H1 (cell line): ENCODE results near the gene OSBPL6. TPM values are rescaled to one million over a fixed set of nuclear protein-coding genes. Genes with fewer than 3 reads are reported as not detected.

Experiments
- CTCF ChIA-PET: fragments of 300-600 bp; sonication (Branson Sonifier 250); formaldehyde crosslinking; loops from one replicate; lab custom pipeline; 2021; ENCODE audit not compliant: partially characterized antibody; lab: Charles Lee
- POLR2A ChIA-PET: fragments of 300-600 bp; sonication (Branson Sonifier 250); formaldehyde crosslinking; loops from one replicate; lab custom pipeline; 2021; ENCODE audit warnings: inconsistent platforms; ENCODE audit not compliant: partially characterized antibody; lab: Charles Lee
- DNase-seq, 2 experiments: peaks; one replicate each; pipeline versions ENCODE4 v3.0.0 to v3.0.0-alpha.2; 2010 to 2022; ENCODE audit warnings: low spot score in 2 of 2, low read depth in 1 of 2, mixed read lengths in 1 of 2
- FAIRE-seq: peaks from 2 replicates; lab custom pipeline; 2011; peaks lifted over from hg19 to GRCh38; lab: Jason Lieb, UNC
- H2AFZ ChIP-seq: 2 replicates; pipeline ENCODE4 v1.8.1; 2012; ENCODE audit warnings: low read length, inconsistent platforms
- H2AK5ac ChIP-seq: 2 replicates; pipeline ENCODE4 v1.6.1; 2013; ENCODE audit warnings: low read depth, low read length
- H2BK120ac ChIP-seq: replicated peaks from 2 replicates; pipeline ENCODE3; 2013; ENCODE audit warnings: low read depth, low read length, inconsistent platforms
- H2BK12ac ChIP-seq: 2 replicates; pipeline ENCODE4 v1.6.1; 2013; ENCODE audit warnings: low read depth, low read length
- H2BK15ac ChIP-seq: 2 replicates; pipeline ENCODE4 v1.6.1; 2013; ENCODE audit warnings: low read length
- H2BK20ac ChIP-seq: 2 replicates; pipeline ENCODE4 v1.6.1; 2013; ENCODE audit warnings: low read length
- H2BK5ac ChIP-seq: 2 replicates; pipeline ENCODE4 v1.6.1; 2013; ENCODE audit warnings: low read depth, low read length
- H3K14ac ChIP-seq: 2 replicates; pipeline ENCODE4 v1.6.1; 2013; ENCODE audit warnings: inconsistent platforms; ENCODE audit not compliant: insufficient read length
- H3K18ac ChIP-seq: 2 replicates; pipeline ENCODE4 v1.6.1; 2013; ENCODE audit warnings: low read length; ENCODE audit errors: extremely low read depth
- H3K23ac ChIP-seq: 2 replicates; pipeline ENCODE4 v1.6.1; 2013; ENCODE audit warnings: inconsistent platforms; ENCODE audit not compliant: insufficient read length
- H3K23me2 ChIP-seq: 2 replicates; pipeline ENCODE4 v1.6.1; 2013; ENCODE audit warnings: low read depth, low read length
- H3K27ac ChIP-seq: 2 replicates; pipeline ENCODE4 v1.6.1; 2011; ENCODE audit warnings: low read depth, low read length, inconsistent platforms
- H3K27me3 ChIP-seq, 4 experiments: replicated peaks in 1 of 4; 1 replicate in 1 of 4; 2 replicates in 3 of 4; pipeline versions ENCODE4 v1.6.1 to v1.8.1; 2011 to 2013; ENCODE audit warnings: low read length in 3 of 4, mild to moderate bottlenecking in 3 of 4, inconsistent platforms in 2 of 4, mixed read lengths in 2 of 4, moderate library complexity in 1 of 4; ENCODE audit not compliant: control insufficient read depth in 3 of 4, insufficient read depth in 3 of 4; ENCODE audit errors: extremely low read depth in 1 of 4
- H3K36me3 ChIP-seq, 4 experiments: 2 replicates each; pipeline versions ENCODE4 v1.6.1 to v1.8.1; 2011 to 2013; ENCODE audit warnings: mild to moderate bottlenecking in 4 of 4, low read length in 3 of 4, moderate library complexity in 2 of 4, control low read depth in 1 of 4, inconsistent platforms in 1 of 4; ENCODE audit not compliant: insufficient read depth in 4 of 4, control insufficient read depth in 2 of 4
- H3K4ac ChIP-seq: replicated peaks from 2 replicates; pipeline ENCODE3; 2013; ENCODE audit warnings: low read length, low read depth, mixed read lengths, inconsistent platforms; ENCODE audit not compliant: insufficient read length
- H3K4me1 ChIP-seq, 4 experiments: replicated peaks in 1 of 4; 1 replicate in 1 of 4; 2 replicates in 3 of 4; pipeline versions ENCODE4 v1.6.1 to v1.8.1; 2011 to 2013; ENCODE audit warnings: low read length in 3 of 4, inconsistent platforms in 2 of 4, mixed read lengths in 1 of 4; ENCODE audit not compliant: insufficient read depth in 4 of 4, control insufficient read depth in 3 of 4
- H3K4me2 ChIP-seq, 2 experiments: 2 replicates each; pipeline versions ENCODE4 v1.6.1 to v1.8.1; 2011 to 2013; ENCODE audit warnings: low read depth in 2 of 2, low read length in 2 of 2, control low read depth in 1 of 2, inconsistent platforms in 1 of 2, mild to moderate bottlenecking in 1 of 2; ENCODE audit not compliant: insufficient read depth in 1 of 2
- H3K4me3 ChIP-seq, 4 experiments: fragments of 200-600, 300-600 bp in 1 of 4; sonication (generic), shearing (Covaris generic), sonication (Bioruptor Twin) in 1 of 4; 2 replicates each; pipeline versions ENCODE4 v1.5.1 to v1.8.1; 2011 to 2016; ENCODE audit warnings: low read length in 4 of 4, low read depth in 3 of 4, control low read depth in 2 of 4, inconsistent platforms in 2 of 4, mild to moderate bottlenecking in 2 of 4, mixed read lengths in 1 of 4, moderate library complexity in 1 of 4; ENCODE audit not compliant: insufficient read depth in 2 of 4; ENCODE audit errors: extremely low read depth in 1 of 4
- H3K56ac ChIP-seq: replicated peaks from 2 replicates; pipeline ENCODE3; 2013; ENCODE audit warnings: low read depth, mild to moderate bottlenecking, mixed read lengths, low read length, inconsistent platforms; ENCODE audit not compliant: insufficient read length
- H3K79me1 ChIP-seq: 2 replicates; pipeline ENCODE4 v1.6.1; 2013; ENCODE audit warnings: low read depth, low read length, control low read depth
- H3K79me2 ChIP-seq, 2 experiments: 2 replicates each; pipeline versions ENCODE4 v1.6.1 to v1.8.1; 2012 to 2013; ENCODE audit warnings: low read length in 2 of 2, mild to moderate bottlenecking in 2 of 2, inconsistent platforms in 1 of 2; ENCODE audit not compliant: insufficient read depth in 2 of 2, control insufficient read depth in 1 of 2
- H3K9ac ChIP-seq, 4 experiments: replicated peaks in 1 of 4; 1 replicate in 1 of 4; 2 replicates in 3 of 4; pipeline versions ENCODE4 v1.6.1 to v1.8.1; 2011 to 2013; ENCODE audit warnings: low read depth in 3 of 4, low read length in 3 of 4, control low read depth in 2 of 4, mild to moderate bottlenecking in 2 of 4, moderate library complexity in 2 of 4, inconsistent platforms in 1 of 4; ENCODE audit errors: extremely low read depth in 1 of 4
- H3K9me3 ChIP-seq, 2 experiments: 2 replicates each; pipeline versions ENCODE4 v1.6.1 to v1.8.1; 2012 to 2013; ENCODE audit warnings: mild to moderate bottlenecking in 2 of 2, moderate library complexity in 2 of 2, control low read depth in 1 of 2, inconsistent platforms in 1 of 2, low read depth in 1 of 2, low read length in 1 of 2, mixed read lengths in 1 of 2; ENCODE audit not compliant: insufficient read depth in 2 of 2
- H4K20me1 ChIP-seq, 2 experiments: replicated peaks in 1 of 2; 2 replicates each; pipeline versions ENCODE3 to v1.8.1; 2011 to 2013; ENCODE audit warnings: inconsistent platforms in 2 of 2, low read length in 2 of 2, mild to moderate bottlenecking in 1 of 2; ENCODE audit not compliant: insufficient read depth in 2 of 2, control insufficient read depth in 1 of 2
- H4K5ac ChIP-seq: 2 replicates; pipeline ENCODE4 v1.6.1; 2013; ENCODE audit warnings: low read length, low read depth, mixed read lengths, inconsistent platforms; ENCODE audit not compliant: insufficient read length
- H4K8ac ChIP-seq: 2 replicates; pipeline ENCODE4 v1.8.0; 2013; ENCODE audit warnings: mild to moderate bottlenecking, moderate library complexity, low read length, inconsistent platforms; ENCODE audit not compliant: insufficient read depth; ENCODE audit errors: extremely low read depth
- H4K91ac ChIP-seq: replicated peaks from 2 replicates; pipeline ENCODE3; 2013; ENCODE audit warnings: low read length, mixed read lengths, inconsistent platforms; ENCODE audit not compliant: insufficient read length
- FOSL1 ChIP-seq: IDR thresholded peaks from 2 replicates; pipeline ENCODE4 v1.6.1; 2011; ENCODE audit warnings: mild to moderate bottlenecking, low read depth, low read length, moderate library complexity; ENCODE audit not compliant: insufficient read depth
- MAFK ChIP-seq: IDR thresholded peaks from 2 replicates; pipeline ENCODE4 v1.6.1; 2012; ENCODE audit warnings: low read depth, mild to moderate bottlenecking, improper control_type of control experiment, low read length
- NANOG ChIP-seq: IDR thresholded peaks from 2 replicates; pipeline ENCODE4 v1.6.1; 2011; ENCODE audit warnings: low read length, low read depth, mild to moderate bottlenecking, inconsistent platforms; ENCODE audit not compliant: insufficient read depth, poor library complexity, severe bottlenecking
- PHF8 ChIP-seq: fragments of 200-600 bp; sonication (generic); conservative IDR thresholded peaks from 2 replicates; pipeline ENCODE4 v1.7.1; 2012; ENCODE audit warnings: low read depth, mild to moderate bottlenecking, inconsistent platforms, low read length, moderate library complexity
- SIRT6 ChIP-seq: IDR thresholded peaks from one replicate; pipeline ENCODE4 v1.7.1; 2012; ENCODE audit warnings: low read length, inconsistent platforms
- SP1 ChIP-seq: IDR thresholded peaks from 2 replicates; pipeline ENCODE4 v1.6.1; 2011; ENCODE audit warnings: low read depth, low read length
- SRF ChIP-seq: IDR thresholded peaks from 2 replicates; pipeline ENCODE4 v1.6.1; 2011; ENCODE audit warnings: mild to moderate bottlenecking, low read depth, low read length, moderate library complexity
- WGBS, 2 experiments: shearing (Covaris generic) in 1 of 2; methylation state at CpG; one replicate each; pipeline versions ENCODE4 v1.1.6 to v1.1.7; 2013 to 2015; ENCODE audit warnings: low lambda C conversion rate in 2 of 2, mixed read lengths in 2 of 2, inconsistent platforms in 1 of 2, low coverage in 1 of 2, missing lambda C conversion rate in 1 of 2; ENCODE audit not compliant: insufficient replicate concordance in 2 of 2, insufficient coverage in 1 of 2, insufficient read length in 1 of 2; ENCODE audit errors: extremely low coverage in 1 of 2, missing lambda C conversion rate in 1 of 2; 5-methylcytosine and 5-hydroxymethylcytosine counted together
- polyA plus RNA-seq, 7 experiments: library from polyadenylated mRNA; depleted of rRNA in 3 of 7; stranded (reverse) in 5 of 7; unstranded in 2 of 7; fragments of >200 nt in 5 of 7; fragments of 200-250 nt in 2 of 7; gene quantifications; 1 replicate in 5 of 7; 2 replicates in 1 of 7; 4 replicates in 1 of 7; pipeline versions ENCODE4 v1.2.1 to v1.2.3, GENCODE V29; 2011 to 2013; ENCODE audit warnings: missing spikeins in 2 of 7, mixed read lengths in 2 of 7
- total RNA-seq: library from RNA; stranded (reverse); fragmentation: NEBNext Ultra II Directional; extraction: Animal tissue kit (Norgen Biotek cat#: 25700); gene quantifications from 2 replicates; pipeline ENCODE4 v1.2.1, GENCODE V29; 2021

OSBPL6 gene
- total and polyA plus RNA-seq, 2 of the 8 experiments (the other 6 are each of a cell fraction or from before 2014, with no cell fraction given): 1.7 to 5.6 TPM

DNA sequence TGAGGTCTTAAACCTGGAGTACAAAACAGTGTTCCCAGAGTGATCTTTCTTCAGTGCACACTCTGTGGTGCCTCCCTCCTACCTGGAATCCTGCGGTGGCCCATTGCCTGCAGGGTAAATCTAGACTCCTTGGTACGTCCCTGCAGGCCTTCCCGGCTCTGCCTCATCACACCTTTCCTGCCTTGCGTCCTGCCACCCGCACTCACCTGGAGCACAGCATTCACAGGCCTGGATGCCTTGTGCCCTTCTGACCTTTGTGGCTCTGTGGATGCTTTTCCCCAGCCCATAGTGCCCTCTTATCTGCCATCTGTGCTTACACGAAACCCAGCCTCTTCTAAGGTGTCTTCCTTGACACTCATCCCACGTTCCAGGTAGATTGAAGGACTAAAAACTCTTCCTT is 194.0 kb downstream of the OSBPL6 start:
- Histone ChIP-seq H3K4me3 (no peak overlapping the region), H2AK5ac (no peak overlapping the region), H4K20me1 (no peaks in the 10 kb centered on the region), H3K36me3 (no peaks in the 10 kb centered on the region), H3K9me3 (no peaks in the 10 kb centered on the region), H2BK15ac (no peak overlapping the region), H3K14ac (no peak overlapping the region), H3K79me2 (no peaks in the 10 kb centered on the region), H3K27ac (no peak overlapping the region), H2BK20ac (no peak overlapping the region), H3K79me1 (no peaks in the 10 kb centered on the region), H3K18ac (no peak overlapping the region), H3K4me1 (0 out of 7 replicates have a peak, but pooled peaks cover 0 to 3% (median 0%) of the 10 kb centered on the region in 4 experiments), H3K9ac (no peak overlapping the region), H2BK12ac (no peak overlapping the region), H2BK5ac (no peak overlapping the region; the same call in 1 of the 2 replicates), H3K27me3 (no peaks in the 10 kb centered on the region), H4K91ac (no peak overlapping the region), H3K4ac (no peak overlapping the region), H3K4me2 (no peak overlapping the region), H3K23ac (no peak overlapping the region), H4K5ac (no peak overlapping the region), H2AFZ (no peak overlapping the region), H2BK120ac (no peak overlapping the region), H3K23me2 (no peaks in the 10 kb centered on the region), H3K56ac (no peak overlapping the region), H4K8ac (no peak overlapping the region)
- DNase-seq (no peak), FAIRE-seq (no peak)
- POLR2A ChIA-PET: no interaction called here
- 89% methylated on average over 7 of the region's 7 CpGs; no CpG with 5 or more reads in 1 of the 2 experiments for WGBS, 2 experiments
- CTCF ChIA-PET: no interaction called here
- TF ChIP-seq NANOG (no peak), PHF8 (no peak), SRF (no peak), MAFK (no peak), SIRT6 (no peak), FOSL1 (no peak), SP1 (no peak)
